B cell (primary cell): ENCODE results near the gene PDLIM5. TPM values are rescaled to one million over a fixed set of nuclear protein-coding genes. Genes with fewer than 3 reads are reported as not detected.

Experiments used
- ATAC-seq: fragments of 200-7000 bp; cut with Tn5 transposase; one replicate; pipeline ENCODE4 v1.10.0; 2021; ENCODE audit warnings: low read depth, mild to moderate bottlenecking, moderate number of reproducible peaks, moderate library complexity
- CTCF ChIA-PET: fragments of 350-600 bp; sonication (Branson Sonifier 250); formaldehyde crosslinking; loops from one replicate; lab custom pipeline; 2021; ENCODE audit warnings: antibody characterized with exemption, inconsistent platforms; lab: Charles Lee
- POLR2A ChIA-PET: fragments of 350-600 bp; sonication (Branson Sonifier 250); formaldehyde crosslinking; loops from one replicate; lab custom pipeline; 2021; ENCODE audit warnings: antibody characterized with exemption; lab: Charles Lee
- DNase-seq: peaks from one replicate; pipeline ENCODE4 v3.0.0; 2013
- H2AFZ ChIP-seq: 2 replicates; pipeline ENCODE4 v1.6.1; 2012; ENCODE audit warnings: mild to moderate bottlenecking, low read depth, low read length; ENCODE audit not compliant: insufficient read depth, poor library complexity, severe bottlenecking
- H3K27ac ChIP-seq, 2 donors: 1 replicate in 1 of 2; 2 replicates in 1 of 2; pipeline ENCODE4 v1.5.1; 2012 to 2013; ENCODE audit warnings: low read length in 2 of 2, mild to moderate bottlenecking in 2 of 2, moderate library complexity in 1 of 2
- H3K27me3 ChIP-seq, 4 experiments: fragments of 200-600 bp in 1 of 4; sonication (generic) in 1 of 4; replicated peaks in 1 of 4; 1 replicate in 2 of 4; 2 replicates in 2 of 4; pipeline versions ENCODE4 v1.6.1 to v1.7.0; 2013 to 2016; ENCODE audit warnings: low read length in 3 of 4, mild to moderate bottlenecking in 2 of 4, mixed read lengths in 1 of 4, moderate library complexity in 1 of 4; ENCODE audit not compliant: insufficient read depth in 4 of 4, control insufficient read depth in 3 of 4; ENCODE audit errors: control extremely low read depth in 1 of 4
- H3K36me3 ChIP-seq, 2 experiments: replicated peaks in 1 of 2; 1 replicate in 1 of 2; 2 replicates in 1 of 2; pipeline versions ENCODE4 v1.6.1 to v1.7.1; 2013; ENCODE audit warnings: low read length in 1 of 2; ENCODE audit not compliant: insufficient read depth in 2 of 2, control insufficient read depth in 1 of 2; ENCODE audit errors: control extremely low read depth in 1 of 2, extremely low read depth in 1 of 2
- H3K4me1 ChIP-seq, 2 donors: fragments of 200-600 bp in 1 of 2; sonication (generic) in 1 of 2; 1 replicate in 1 of 2; 2 replicates in 1 of 2; pipeline versions ENCODE4 v1.5.1 to v1.6.1; 2013 to 2017; ENCODE audit warnings: low read length in 2 of 2; ENCODE audit not compliant: control insufficient read depth in 2 of 2, insufficient read depth in 2 of 2
- H3K4me2 ChIP-seq: replicated peaks from 2 replicates; pipeline ENCODE3; 2012; ENCODE audit warnings: mild to moderate bottlenecking, low read depth, low read length; ENCODE audit not compliant: poor library complexity, severe bottlenecking
- H3K4me3 ChIP-seq, 5 experiments: fragments of 200-600 bp in 1 of 5; sonication (generic) in 1 of 5; 1 replicate in 3 of 5; 2 replicates in 2 of 5; pipeline versions ENCODE4 v1.5.1 to v1.7.0; 2011 to 2016; ENCODE audit warnings: low read length in 4 of 5, mild to moderate bottlenecking in 4 of 5, low read depth in 2 of 5, control low read depth in 1 of 5, moderate library complexity in 1 of 5; ENCODE audit not compliant: insufficient read depth in 1 of 5; ENCODE audit errors: control extremely low read depth in 1 of 5, extremely low read depth in 1 of 5
- H3K79me2 ChIP-seq: fragments of 200-600 bp; sonication (generic); one replicate; pipeline ENCODE4 v1.6.0; 2016; ENCODE audit warnings: low read length; ENCODE audit not compliant: control insufficient read depth, insufficient read depth
- H3K9ac ChIP-seq: fragments of 200-600 bp; sonication (generic); 2 replicates; pipeline ENCODE4 v1.6.1; 2017; ENCODE audit warnings: mild to moderate bottlenecking, low read length, moderate library complexity
- H3K9me3 ChIP-seq, 3 donors: one replicate each; pipeline versions ENCODE4 v1.6.1 to v1.7.1; 2013; ENCODE audit warnings: low read length in 2 of 3; ENCODE audit not compliant: control insufficient read depth in 2 of 3, insufficient read depth in 1 of 3; ENCODE audit errors: control extremely low read depth in 1 of 3
- H4K20me1 ChIP-seq: 2 replicates; pipeline ENCODE4 v1.6.0; 2012; ENCODE audit warnings: mild to moderate bottlenecking, low read length; ENCODE audit not compliant: insufficient read depth, control insufficient read depth, poor library complexity, severe bottlenecking
- H3K27ac Mint-ChIP-seq: one replicate; pipeline ENCODE4 v1.8.0; 2021; ENCODE audit warnings: mixed read lengths
- H3K27me3 Mint-ChIP-seq: one replicate; pipeline ENCODE4 v1.8.0; 2021; ENCODE audit warnings: mixed read lengths
- H3K4me1 Mint-ChIP-seq: one replicate; pipeline ENCODE4 v1.8.0; 2021; ENCODE audit warnings: mixed read lengths
- H3K4me3 Mint-ChIP-seq: one replicate; pipeline ENCODE4 v1.8.0; 2021; ENCODE audit warnings: mixed read lengths
- H3K9me3 Mint-ChIP-seq: one replicate; pipeline ENCODE4 v1.8.0; 2022; ENCODE audit warnings: mixed read lengths; ENCODE audit not compliant: insufficient read depth
- EZH2 ChIP-seq: IDR thresholded peaks from 2 replicates; pipeline ENCODE4 v1.6.1; 2012; ENCODE audit warnings: borderline replicate concordance, low read depth, mild to moderate bottlenecking, moderate library complexity, low read length; ENCODE audit not compliant: insufficient read depth, poor library complexity, severe bottlenecking
- WGBS: methylation state at CpG from one replicate; pipeline ENCODE4 v1.1.5; 2013; ENCODE audit warnings: missing lambda C conversion rate; ENCODE audit not compliant: insufficient coverage; 5-methylcytosine and 5-hydroxymethylcytosine counted together
- intact Hi-C: fragments of 100-400 bp; cut with micrococcal nuclease; formaldehyde crosslinking; loops from one replicate; pipeline ENCODE4 v1.10.0; 2022
- polyA plus RNA-seq: library from polyadenylated mRNA; depleted of rRNA; stranded (reverse); fragments of >200 nt; gene quantifications from 2 replicates; pipeline ENCODE4 v1.2.3, GENCODE V29; 2012
- total RNA-seq, 2 donors: library from RNA; stranded (reverse); fragments of 120-200 nt in 1 of 2; gene quantifications; 1 replicate in 1 of 2; 2 replicates in 1 of 2; pipeline versions ENCODE4 v1.2.3 to v1.2.4, GENCODE V29; 2013 to 2022
- TF ChIP-seq, protein P1 (sequence below): fragments of 200-600 bp; IDR thresholded peaks from one replicate; pipeline ENCODE4 v1.8.0; 2022; ENCODE audit warnings: antibody characterized with exemption, mild to moderate bottlenecking

The PDLIM5 gene
- total and polyA plus RNA-seq, 2 donors (not counting 1 experiment from before 2014, with no cell fraction given) = 24.0 to 30.2 TPM

DNA sequence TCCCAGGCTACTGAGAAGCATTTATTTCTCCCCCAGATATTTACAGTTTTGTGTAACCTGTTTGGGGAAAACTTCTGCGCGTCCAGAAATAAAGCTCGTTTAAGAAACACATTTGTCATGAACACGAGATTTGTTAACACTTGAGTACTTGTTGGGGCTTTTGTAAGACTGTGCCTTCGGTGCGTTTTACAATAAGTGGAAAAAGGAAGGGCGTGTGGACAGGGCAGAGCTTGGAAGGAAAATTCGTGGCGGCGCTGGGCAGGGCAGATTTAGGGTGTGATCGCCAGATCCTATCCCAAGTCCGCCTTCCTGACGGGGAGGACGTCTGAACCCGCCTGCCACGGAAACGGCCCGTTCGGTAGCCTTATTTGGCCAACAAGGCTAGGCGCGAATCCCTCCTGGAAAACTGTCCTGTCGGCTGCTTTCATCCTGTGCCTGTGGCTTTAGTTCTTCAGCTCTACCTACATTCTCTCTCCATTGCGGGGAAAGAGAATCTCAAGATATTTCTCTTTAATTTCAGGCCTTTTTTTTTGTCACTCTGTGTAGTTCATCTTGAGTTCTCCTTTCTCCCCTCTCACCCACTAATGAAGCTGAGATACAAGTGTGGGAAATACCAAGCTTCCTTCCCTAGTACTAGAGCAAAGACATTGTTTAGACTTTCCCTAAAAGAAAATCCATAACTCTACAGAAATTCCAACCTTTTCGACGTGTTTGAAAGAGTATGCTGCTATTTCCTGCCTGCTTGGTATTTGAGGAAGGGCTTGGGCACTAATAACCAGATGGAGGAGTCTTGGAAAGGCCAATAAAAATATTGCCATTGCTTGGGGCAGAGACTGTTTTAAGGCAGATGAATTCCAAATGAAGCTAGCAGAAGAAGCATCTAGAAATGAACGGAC lies 982 bp downstream of the PDLIM5 start:
- Mint-ChIP-seq H3K27ac (peak overlapping the region; percentile 59), H3K4me3 (peak overlapping the region; percentile 89), H3K27me3 (peaks cover 15% of the 10 kb centered on the region), H3K4me1 (peaks cover 22% of the 10 kb centered on the region), H3K9me3 (no peaks in the 10 kb centered on the region)
- POLR2A ChIA-PET = interaction anchor here (1.1 kb wide), 1 partner anchor 120 kb away, joined by 3 read pairs; no protein-coding TSS in a partner anchor
- intact Hi-C loops = no loop called here
- no peaks in the 10 kb centered on the region for H3K9me3 ChIP-seq
- H3K27me3 ChIP-seq = peaks cover 0 to 14% (median 5%) of the 10 kb centered on the region in 4 experiments
- CTCF ChIA-PET = interaction anchor here (0.9 to 3.1 kb wide), 2 partner anchors 8 to 46 kb away, joined by 3 to 11 read pairs; no protein-coding TSS in a partner anchor
- ATAC-seq (no peak), DNase-seq (no peak)
- peak overlapping the region; percentile 72 to 96 (median 93) for H3K4me3 ChIP-seq
- 2% methylated on average over 23 of the region's 26 CpGs for WGBS
- peak overlapping the region; percentile 97 for H2AFZ ChIP-seq
- H3K27ac ChIP-seq = peak overlapping the region in 1 of 2 donors; percentile 86
- TF ChIP-seq, protein P1, sequence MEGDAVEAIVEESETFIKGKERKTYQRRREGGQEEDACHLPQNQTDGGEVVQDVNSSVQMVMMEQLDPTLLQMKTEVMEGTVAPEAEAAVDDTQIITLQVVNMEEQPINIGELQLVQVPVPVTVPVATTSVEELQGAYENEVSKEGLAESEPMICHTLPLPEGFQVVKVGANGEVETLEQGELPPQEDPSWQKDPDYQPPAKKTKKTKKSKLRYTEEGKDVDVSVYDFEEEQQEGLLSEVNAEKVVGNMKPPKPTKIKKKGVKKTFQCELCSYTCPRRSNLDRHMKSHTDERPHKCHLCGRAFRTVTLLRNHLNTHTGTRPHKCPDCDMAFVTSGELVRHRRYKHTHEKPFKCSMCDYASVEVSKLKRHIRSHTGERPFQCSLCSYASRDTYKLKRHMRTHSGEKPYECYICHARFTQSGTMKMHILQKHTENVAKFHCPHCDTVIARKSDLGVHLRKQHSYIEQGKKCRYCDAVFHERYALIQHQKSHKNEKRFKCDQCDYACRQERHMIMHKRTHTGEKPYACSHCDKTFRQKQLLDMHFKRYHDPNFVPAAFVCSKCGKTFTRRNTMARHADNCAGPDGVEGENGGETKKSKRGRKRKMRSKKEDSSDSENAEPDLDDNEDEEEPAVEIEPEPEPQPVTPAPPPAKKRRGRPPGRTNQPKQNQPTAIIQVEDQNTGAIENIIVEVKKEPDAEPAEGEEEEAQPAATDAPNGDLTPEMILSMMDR = no peak
- no peak for TF ChIP-seq EZH2
- H3K36me3 ChIP-seq = no peaks in the 10 kb centered on the region
- peak overlapping the region; percentile 94 for H3K4me2 ChIP-seq
- H3K9ac ChIP-seq = peak overlapping the region; percentile 96
- H3K79me2 ChIP-seq = peaks cover 18% of the 10 kb centered on the region
- peaks cover 19% of the 10 kb centered on the region in 2 donors for H3K4me1 ChIP-seq
- peaks cover 2% of the 10 kb centered on the region for H4K20me1 ChIP-seq
